Mesenchymal stem cell (in vitro differentiated cells and primary cell): ENCODE data around the gene TMEM187.

Experiments
- DNase-seq: peaks from one replicate; pipeline ENCODE4 v3.0.0-alpha.2; 2013
- H2AFZ ChIP-seq: one replicate; pipeline ENCODE4 v1.6.1; 2013; ENCODE audit warnings: low read depth, mild to moderate bottlenecking, control low read depth, inconsistent platforms, low read length, moderate library complexity
- H2AK5ac ChIP-seq: 2 replicates; pipeline ENCODE4 v1.6.1; 2013; ENCODE audit warnings: low read length, moderate library complexity, mild to moderate bottlenecking, inconsistent platforms; ENCODE audit not compliant: severe bottlenecking
- H2BK120ac ChIP-seq: one replicate; pipeline ENCODE4 v1.6.1; 2013; ENCODE audit warnings: low read depth, mild to moderate bottlenecking, inconsistent platforms, low read length, moderate library complexity
- H2BK12ac ChIP-seq, 2 experiments: one replicate each; pipeline ENCODE4 v1.6.1; 2013; ENCODE audit warnings: inconsistent platforms in 2 of 2, low read length in 2 of 2, mild to moderate bottlenecking in 2 of 2, moderate library complexity in 2 of 2, control low read depth in 1 of 2
- H2BK15ac ChIP-seq: one replicate; pipeline ENCODE4 v1.6.1; 2013; ENCODE audit warnings: mild to moderate bottlenecking, low read depth, inconsistent platforms; ENCODE audit not compliant: poor library complexity, severe bottlenecking
- H2BK5ac ChIP-seq: 2 replicates; pipeline ENCODE4 v1.6.1; 2013; ENCODE audit warnings: low read depth, mild to moderate bottlenecking, low read length, control low read depth, inconsistent platforms; ENCODE audit not compliant: poor library complexity, severe bottlenecking
- H3K14ac ChIP-seq, 2 experiments: one replicate each; pipeline ENCODE4 v1.6.1; 2013; ENCODE audit warnings: inconsistent platforms in 2 of 2, low read length in 2 of 2, control low read depth in 1 of 2, mild to moderate bottlenecking in 1 of 2, moderate library complexity in 1 of 2
- H3K18ac ChIP-seq, 2 experiments: one replicate each; pipeline ENCODE4 v1.6.1; 2013; ENCODE audit warnings: inconsistent platforms in 2 of 2, low read length in 2 of 2, control low read depth in 1 of 2, low read depth in 1 of 2, mild to moderate bottlenecking in 1 of 2
- H3K23ac ChIP-seq, 2 experiments: one replicate each; pipeline ENCODE4 v1.6.1; 2013; ENCODE audit warnings: inconsistent platforms in 2 of 2, low read length in 2 of 2, mild to moderate bottlenecking in 2 of 2, moderate library complexity in 2 of 2, control low read depth in 1 of 2
- H3K27ac ChIP-seq: 2 replicates; pipeline ENCODE4 v1.5.1; 2013; ENCODE audit warnings: mild to moderate bottlenecking, moderate library complexity, low read length, control low read depth, inconsistent platforms; ENCODE audit not compliant: poor library complexity, severe bottlenecking
- H3K27me3 ChIP-seq, 2 experiments: 2 replicates each; pipeline versions ENCODE4 v1.6.1 to v1.7.0; 2013; ENCODE audit warnings: low read length in 2 of 2, mild to moderate bottlenecking in 2 of 2, moderate library complexity in 2 of 2, control low read depth in 1 of 2, inconsistent platforms in 1 of 2; ENCODE audit not compliant: control insufficient read depth in 1 of 2, insufficient read depth in 1 of 2
- H3K36me3 ChIP-seq, 2 experiments: 2 replicates each; pipeline versions ENCODE4 v1.6.1 to v1.7.0; 2013; ENCODE audit warnings: low read length in 2 of 2, control low read depth in 1 of 2, inconsistent platforms in 1 of 2, low read depth in 1 of 2, mild to moderate bottlenecking in 1 of 2; ENCODE audit not compliant: insufficient read depth in 2 of 2, control insufficient read depth in 1 of 2
- H3K4ac ChIP-seq, 2 experiments: one replicate each; pipeline ENCODE4 v1.6.1; 2013; ENCODE audit warnings: inconsistent platforms in 2 of 2, low read length in 2 of 2, mild to moderate bottlenecking in 2 of 2, moderate library complexity in 2 of 2, control low read depth in 1 of 2, low read depth in 1 of 2
- H3K4me1 ChIP-seq: 2 replicates; pipeline ENCODE4 v1.6.1; 2013; ENCODE audit warnings: low read depth, low read length, control low read depth; ENCODE audit not compliant: control insufficient read depth, insufficient read depth
- H3K4me2 ChIP-seq: 2 replicates; pipeline ENCODE4 v1.6.1; 2013; ENCODE audit warnings: low read length, mild to moderate bottlenecking, inconsistent platforms; ENCODE audit not compliant: poor library complexity, severe bottlenecking
- H3K4me3 ChIP-seq, 2 experiments: 2 replicates each; pipeline versions ENCODE4 v1.5.1 to v1.7.0; 2013; ENCODE audit warnings: low read length in 2 of 2, mild to moderate bottlenecking in 2 of 2, control low read depth in 1 of 2, low read depth in 1 of 2; ENCODE audit not compliant: insufficient read depth in 1 of 2
- H3K79me1 ChIP-seq: replicated peaks from 2 replicates; pipeline ENCODE4 v1.6.1; 2013; ENCODE audit warnings: mild to moderate bottlenecking, control low read depth, low read length, inconsistent platforms; ENCODE audit not compliant: poor library complexity, severe bottlenecking
- H3K9ac ChIP-seq: 2 replicates; pipeline ENCODE4 v1.7.0; 2013; ENCODE audit warnings: mild to moderate bottlenecking, low read length, moderate library complexity
- H3K9me3 ChIP-seq: 2 replicates; pipeline ENCODE4 v1.7.0; 2013; ENCODE audit warnings: mild to moderate bottlenecking, low read length; ENCODE audit not compliant: control insufficient read depth
- H4K8ac ChIP-seq: one replicate; pipeline ENCODE4 v1.6.1; 2013; ENCODE audit warnings: inconsistent platforms, mild to moderate bottlenecking, low read length, moderate library complexity
- H4K91ac ChIP-seq: one replicate; pipeline ENCODE4 v1.6.1; 2013; ENCODE audit warnings: mild to moderate bottlenecking, low read length, inconsistent platforms
- WGBS: methylation state at CpG from one replicate; pipeline ENCODE4 v1.1.7; 2013; ENCODE audit warnings: mixed read lengths; 5-methylcytosine and 5-hydroxymethylcytosine counted together

The TMEM187 gene

GRCh38 chrX:154013001-154013421 is 40.5 kb downstream of the TMEM187 start:
- DNase-seq = no peak
- WGBS = 89% methylated on average over 12 of the region's 17 CpGs
- H3K4ac ChIP-seq = no peak overlapping the region
- no peak overlapping the region for H2AK5ac ChIP-seq
- H3K18ac ChIP-seq = no peak overlapping the region
- no peak overlapping the region for H3K4me2 ChIP-seq
- no peak overlapping the region for H3K4me3 ChIP-seq
- H4K8ac ChIP-seq = no peak overlapping the region
- no peak overlapping the region for H2AFZ ChIP-seq
- no peak overlapping the region for H2BK12ac ChIP-seq
- peaks cover 9% of the 10 kb centered on the region for H3K4me1 ChIP-seq
- no peak overlapping the region for H3K9ac ChIP-seq
- H2BK120ac ChIP-seq = no peak overlapping the region
- no peaks in the 10 kb centered on the region for H3K9me3 ChIP-seq
- H3K23ac ChIP-seq = no peak overlapping the region
- no peak overlapping the region for H2BK15ac ChIP-seq
- H3K27ac ChIP-seq = no peak overlapping the region
- peaks cover 57 to 70% of the 10 kb centered on the region in 2 experiments for H3K36me3 ChIP-seq
- H3K79me1 ChIP-seq = peaks cover 17% of the 10 kb centered on the region
- H4K91ac ChIP-seq = no peak overlapping the region
- no peak overlapping the region for H2BK5ac ChIP-seq
- H3K14ac ChIP-seq = no peak overlapping the region
- peaks cover 0 to 7% of the 10 kb centered on the region in 2 experiments for H3K27me3 ChIP-seq

GRCh38 chrX:154013614-154014360 is 41.2 kb downstream of the TMEM187 start:
- no peak overlapping the region for H3K23ac ChIP-seq
- peak; percentile 29 for DNase-seq

GRCh38 chrX:154014429-154015380 is 42.2 kb downstream of the TMEM187 start:
- Histone ChIP-seq H3K36me3 (peaks cover 60 to 75% of the 10 kb centered on the region in 2 experiments), H3K9me3 (no peaks in the 10 kb centered on the region), H4K91ac (no peak overlapping the region), H2BK15ac (no peak overlapping the region), H2AK5ac (no peak overlapping the region), H2BK12ac (no peak overlapping the region), H2BK120ac (no peak overlapping the region), H3K4me3 (no peak overlapping the region), H3K9ac (no peak overlapping the region), H2AFZ (no peak overlapping the region), H3K18ac (no peak overlapping the region), H3K4me2 (no peak overlapping the region), H3K14ac (no peak overlapping the region), H3K23ac (no peak overlapping the region), H3K27ac (no peak overlapping the region), H3K4me1 (peaks cover 17% of the 10 kb centered on the region), H3K79me1 (peaks cover 17% of the 10 kb centered on the region), H4K8ac (no peak overlapping the region), H3K4ac (no peak overlapping the region), H3K27me3 (peaks cover 0 to 7% of the 10 kb centered on the region in 2 experiments), H2BK5ac (no peak overlapping the region)
- no peak for DNase-seq
- WGBS = 92% methylated on average over 24 of the region's 24 CpGs

More at GRCh38 chrX:154013614-154014360, 41.2 kb downstream of the TMEM187 start:
- Histone ChIP-seq H3K27ac (no peak overlapping the region), H2BK12ac (no peak overlapping the region), H3K4me1 (peaks cover 16% of the 10 kb centered on the region), H3K27me3 (peaks cover 0 to 7% of the 10 kb centered on the region in 2 experiments), H2BK15ac (no peak overlapping the region), H4K91ac (no peak overlapping the region), H2BK120ac (no peak overlapping the region), H3K9me3 (no peaks in the 10 kb centered on the region), H3K4me3 (no peak overlapping the region), H3K9ac (no peak overlapping the region), H4K8ac (no peak overlapping the region), H3K4me2 (no peak overlapping the region), H3K36me3 (peaks cover 60 to 75% of the 10 kb centered on the region in 2 experiments), H3K79me1 (peaks cover 17% of the 10 kb centered on the region), H2BK5ac (no peak overlapping the region), H2AFZ (no peak overlapping the region), H3K18ac (no peak overlapping the region), H2AK5ac (no peak overlapping the region), H3K14ac (no peak overlapping the region), H3K4ac (no peak overlapping the region)
- WGBS = 57% methylated on average over 15 of the region's 20 CpGs
